Measurements from ENCODE around the gene ATP5MC3.

ATP5MC3 gene

DNA sequence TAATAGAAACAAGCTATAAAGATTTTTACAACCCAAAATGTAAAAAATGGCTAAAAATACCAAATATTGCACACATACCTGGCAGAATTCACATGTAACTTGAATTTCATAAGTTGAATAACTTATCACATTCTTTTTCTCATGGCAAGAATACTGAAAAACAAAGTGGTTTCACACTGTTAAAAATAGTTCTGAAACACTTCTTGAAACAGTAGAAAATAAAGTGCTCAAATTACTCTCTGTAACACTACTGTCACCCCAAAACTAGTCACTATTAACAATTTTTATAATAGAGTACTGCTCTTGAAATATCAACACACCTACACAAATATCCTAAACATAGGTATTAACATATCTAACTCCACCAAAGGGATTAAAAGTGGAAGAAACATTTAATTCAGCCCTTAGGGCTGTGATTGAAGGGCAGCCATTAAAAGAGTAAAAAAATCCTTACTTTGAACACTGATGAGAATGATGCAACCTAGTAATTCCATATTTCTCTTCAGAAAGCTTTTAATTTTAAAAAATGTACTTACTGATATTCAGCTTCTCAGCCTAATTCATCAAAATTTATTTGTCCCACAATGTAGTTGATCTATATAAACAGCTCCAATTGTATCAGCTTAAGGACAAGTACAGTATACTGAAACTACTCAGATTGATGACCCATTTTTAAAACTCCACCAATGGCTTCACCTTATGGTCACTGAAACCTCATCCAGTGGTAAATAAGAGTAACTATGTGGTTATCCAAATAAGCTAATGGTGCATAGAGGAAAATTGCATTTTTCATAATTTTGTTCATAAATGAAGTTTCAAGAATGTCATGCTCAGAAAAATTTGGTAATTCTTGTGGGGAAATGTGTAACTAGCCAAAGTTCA, 44.9 kb downstream of the ATP5MC3 start:
- TF ChIP-seq, protein P1, sequence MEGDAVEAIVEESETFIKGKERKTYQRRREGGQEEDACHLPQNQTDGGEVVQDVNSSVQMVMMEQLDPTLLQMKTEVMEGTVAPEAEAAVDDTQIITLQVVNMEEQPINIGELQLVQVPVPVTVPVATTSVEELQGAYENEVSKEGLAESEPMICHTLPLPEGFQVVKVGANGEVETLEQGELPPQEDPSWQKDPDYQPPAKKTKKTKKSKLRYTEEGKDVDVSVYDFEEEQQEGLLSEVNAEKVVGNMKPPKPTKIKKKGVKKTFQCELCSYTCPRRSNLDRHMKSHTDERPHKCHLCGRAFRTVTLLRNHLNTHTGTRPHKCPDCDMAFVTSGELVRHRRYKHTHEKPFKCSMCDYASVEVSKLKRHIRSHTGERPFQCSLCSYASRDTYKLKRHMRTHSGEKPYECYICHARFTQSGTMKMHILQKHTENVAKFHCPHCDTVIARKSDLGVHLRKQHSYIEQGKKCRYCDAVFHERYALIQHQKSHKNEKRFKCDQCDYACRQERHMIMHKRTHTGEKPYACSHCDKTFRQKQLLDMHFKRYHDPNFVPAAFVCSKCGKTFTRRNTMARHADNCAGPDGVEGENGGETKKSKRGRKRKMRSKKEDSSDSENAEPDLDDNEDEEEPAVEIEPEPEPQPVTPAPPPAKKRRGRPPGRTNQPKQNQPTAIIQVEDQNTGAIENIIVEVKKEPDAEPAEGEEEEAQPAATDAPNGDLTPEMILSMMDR (IDR thresholded peaks at IDR 0.05), result no peak

DNA sequence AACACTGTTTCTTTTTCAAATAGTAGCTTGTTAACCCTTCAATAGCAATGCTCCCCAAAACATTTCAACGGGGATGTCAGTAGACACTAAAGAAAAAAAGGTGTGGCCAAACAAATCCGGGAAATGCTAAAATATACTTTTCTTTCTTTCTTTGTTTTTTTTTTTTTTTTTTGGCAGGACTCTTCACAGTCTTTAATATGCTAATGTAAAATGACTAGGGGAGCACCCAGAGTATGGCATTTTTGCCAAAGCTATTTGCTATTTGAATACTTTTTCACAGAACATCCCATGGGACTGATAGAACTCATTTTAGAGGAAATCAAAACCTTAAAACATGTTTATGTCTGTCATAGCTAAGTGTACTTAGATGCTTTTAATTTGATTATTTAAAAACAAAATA, 45.6 kb downstream of the ATP5MC3 start:
- TF ChIP-seq, protein P1 (IDR thresholded peaks at IDR 0.05), result no peak

DNA sequence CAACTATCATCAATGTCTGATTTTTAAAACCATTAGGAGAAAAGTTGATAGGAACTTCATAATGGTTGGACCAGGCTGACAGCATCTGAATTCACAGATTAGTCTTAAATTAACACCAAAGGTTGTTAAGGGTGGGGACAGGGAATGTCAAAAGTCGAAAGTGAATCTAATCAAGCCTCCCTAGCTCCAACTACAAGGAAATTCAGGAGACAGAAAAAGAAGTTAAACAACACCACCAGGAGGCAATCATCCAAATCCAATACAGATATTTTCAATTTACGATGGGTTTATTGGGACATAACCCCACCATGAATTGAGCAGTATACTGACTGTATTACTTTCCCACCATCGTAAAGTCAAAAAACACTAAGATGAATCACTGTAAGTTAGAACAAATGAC, 46.3 kb downstream of the ATP5MC3 start:
- TF ChIP-seq, protein P1 (IDR thresholded peaks at IDR 0.05), result no peak

DNA sequence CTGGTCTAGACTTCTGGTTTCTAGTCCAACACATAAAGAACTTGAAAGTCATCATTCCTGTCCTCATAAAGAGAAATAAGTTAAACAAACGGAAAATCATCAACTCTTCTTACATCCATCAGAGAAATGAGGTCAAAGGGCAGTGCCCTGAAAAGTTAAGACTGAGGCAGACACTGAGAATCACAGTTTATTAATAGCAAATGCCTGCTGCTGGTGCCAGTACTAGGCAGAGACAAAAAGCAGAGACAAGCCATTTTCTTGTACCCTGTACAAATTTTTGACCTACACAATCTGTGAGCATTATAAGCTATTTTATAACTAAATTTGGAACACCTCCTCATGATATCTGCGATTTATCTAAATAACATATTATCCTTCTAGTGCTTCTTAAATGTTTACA, 50.3 kb downstream of the ATP5MC3 start:
- TF ChIP-seq, protein P1 (IDR thresholded peaks at IDR 0.05), result no peak

DNA sequence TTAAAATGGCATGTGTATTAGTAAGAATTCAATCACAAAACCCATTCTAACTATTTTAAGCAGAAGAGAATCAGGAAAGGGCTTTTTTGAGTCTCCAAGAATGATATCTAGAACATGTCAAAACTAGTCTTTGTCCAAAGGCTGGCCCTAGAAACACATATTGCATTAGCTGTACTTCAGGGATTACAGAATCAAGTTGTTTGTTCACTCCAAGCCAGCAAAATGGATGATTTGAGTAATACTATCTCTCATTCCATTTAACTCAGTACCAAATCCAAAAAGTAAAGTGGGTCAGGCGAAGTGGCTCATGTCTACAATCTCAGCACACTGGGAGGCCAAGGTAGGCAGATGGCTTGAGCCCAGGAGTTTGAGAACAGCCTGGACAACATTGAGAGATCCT, 54.8 kb downstream of the ATP5MC3 start:
- TF ChIP-seq, protein P1 (IDR thresholded peaks at IDR 0.05), result no peak

Measured in LNCAP (cell line).